BLaER1 treated with 17β-estradiol and CSF1 and Interleukin-3, amounts not matched to agents 10 nM and 100 nM (cell line): Measurements from ENCODE around the gene GBP6.
A peak's percentile ranks its signal among the peaks of the same experiment; 100 is the strongest.

Source experiments
- H3K27ac ChIP-seq, 11 experiments: shearing (Covaris generic); formaldehyde crosslinking; 2 replicates each; pipeline ENCODE4 v1.8.1; 2022
- H3K27me3 ChIP-seq, 11 experiments: shearing (Covaris generic); formaldehyde crosslinking; 2 replicates each; pipeline ENCODE4 v1.8.1; 2022
- H3K36me3 ChIP-seq, 11 experiments: shearing (Covaris generic); formaldehyde crosslinking; 2 replicates each; pipeline ENCODE4 v1.8.1; 2022
- H3K4me1 ChIP-seq, 10 experiments: shearing (Covaris generic); formaldehyde crosslinking; 2 replicates each; pipeline ENCODE4 v1.8.1; 2022
- H3K4me2 ChIP-seq, 11 experiments: shearing (Covaris generic); formaldehyde crosslinking; 2 replicates each; pipeline ENCODE4 v1.8.1; 2022
- H3K4me3 ChIP-seq, 10 experiments: shearing (Covaris generic); formaldehyde crosslinking; 2 replicates each; pipeline ENCODE4 v1.8.1; 2022
- H3K9ac ChIP-seq, 11 experiments: shearing (Covaris generic); formaldehyde crosslinking; 2 replicates each; pipeline ENCODE4 v1.8.1; 2022
- H3K9me3 ChIP-seq, 11 experiments: shearing (Covaris generic); formaldehyde crosslinking; replicated peaks in 1 of 11; 2 replicates each; pipeline ENCODE4 v1.8.1; 2022
- H4K20me1 ChIP-seq, 11 experiments: shearing (Covaris generic); formaldehyde crosslinking; 2 replicates each; pipeline ENCODE4 v1.8.1; 2022
- Cebpa-rat ChIP-seq, 11 experiments: shearing (Covaris generic); IDR thresholded peaks; 2 replicates each; pipeline ENCODE4 v1.8.1; 2022

GBP6 gene

DNA sequence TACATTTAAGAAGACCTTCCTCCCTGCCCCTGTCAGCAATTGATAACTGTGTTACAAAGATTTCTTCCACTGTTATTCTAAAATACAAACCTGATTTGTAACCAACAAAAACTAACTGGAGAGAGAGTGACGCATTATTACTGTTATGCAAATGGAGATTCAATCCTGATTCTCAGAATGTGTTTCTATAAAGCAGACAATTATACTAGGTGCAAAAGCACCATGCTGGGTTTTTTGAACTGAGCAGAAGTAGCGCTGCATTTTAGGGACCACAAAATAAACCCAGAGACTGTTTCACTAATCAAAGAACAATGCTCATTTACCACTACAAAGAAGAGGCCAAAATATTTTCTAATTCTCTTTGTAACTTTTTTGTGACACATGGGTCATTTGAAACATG lies 13.6 kb upstream of the GBP6 start:
- Histone ChIP-seq H3K4me2 (no peak overlapping the region), H3K4me1 (peaks cover 0 to 12% (median 0%) of the 10 kb centered on the region in 10 experiments; a peak in 1 of 20 replicates), H3K36me3 (no peaks in the 10 kb centered on the region), H3K27ac (no peak overlapping the region), H3K9ac (no peak overlapping the region), H4K20me1 (no peaks in the 10 kb centered on the region), H3K9me3 (no peaks in the 10 kb centered on the region; a peak in 1 of 22 replicates), H3K4me3 (no peak overlapping the region), H3K27me3 (no peaks in the 10 kb centered on the region)
- TF ChIP-seq Cebpa-rat (IDR thresholded peaks at IDR 0.05), result no peak

DNA sequence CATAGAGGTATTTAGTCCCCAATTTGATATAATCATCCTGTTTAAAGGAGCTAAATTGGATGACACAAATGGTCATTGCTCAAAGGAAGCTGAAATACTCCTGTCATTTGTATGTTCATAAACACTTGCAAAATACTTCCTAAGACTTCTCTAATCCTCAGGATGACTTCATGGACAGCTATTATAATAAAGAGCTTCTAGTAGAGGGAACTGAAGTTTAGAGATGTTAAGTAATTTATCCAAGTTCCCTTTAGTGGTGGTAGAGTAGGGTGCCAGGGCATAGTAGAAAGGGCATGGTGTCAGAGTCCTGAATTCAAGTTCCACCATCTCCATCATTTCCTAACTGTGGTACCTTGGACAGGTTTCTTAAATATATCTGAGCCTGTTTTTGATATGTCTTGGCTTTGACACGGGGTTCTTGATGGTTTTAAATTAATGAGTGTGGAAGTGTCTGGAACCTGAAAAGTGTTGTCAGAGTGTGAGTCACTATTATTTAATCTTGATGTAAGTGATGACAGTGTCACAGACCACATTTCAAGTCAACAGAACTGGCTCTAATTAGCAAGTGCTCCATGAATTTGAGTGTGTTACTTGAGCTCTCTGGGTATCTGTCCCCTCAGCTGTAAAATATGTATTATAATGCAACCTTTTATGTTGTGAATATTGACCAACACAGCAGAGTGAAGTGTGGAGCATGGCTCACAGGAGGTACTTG lies 12.1 kb upstream of the GBP6 start:
- no peak overlapping the region for H3K27ac ChIP-seq
- no peaks in the 10 kb centered on the region for H3K9me3 ChIP-seq
- H3K36me3 ChIP-seq, result no peaks in the 10 kb centered on the region
- H4K20me1 ChIP-seq, result no peaks in the 10 kb centered on the region
- H3K4me3 ChIP-seq, result no peak overlapping the region
- H3K9ac ChIP-seq, result no peak overlapping the region
- no peaks in the 10 kb centered on the region for H3K27me3 ChIP-seq
- no peak overlapping the region for H3K4me2 ChIP-seq
- H3K4me1 ChIP-seq, result peaks cover 0 to 12% (median 0%) of the 10 kb centered on the region in 10 experiments; a peak in 1 of 20 replicates
- TF ChIP-seq Cebpa-rat (IDR thresholded peaks at IDR 0.05), result no peak

DNA sequence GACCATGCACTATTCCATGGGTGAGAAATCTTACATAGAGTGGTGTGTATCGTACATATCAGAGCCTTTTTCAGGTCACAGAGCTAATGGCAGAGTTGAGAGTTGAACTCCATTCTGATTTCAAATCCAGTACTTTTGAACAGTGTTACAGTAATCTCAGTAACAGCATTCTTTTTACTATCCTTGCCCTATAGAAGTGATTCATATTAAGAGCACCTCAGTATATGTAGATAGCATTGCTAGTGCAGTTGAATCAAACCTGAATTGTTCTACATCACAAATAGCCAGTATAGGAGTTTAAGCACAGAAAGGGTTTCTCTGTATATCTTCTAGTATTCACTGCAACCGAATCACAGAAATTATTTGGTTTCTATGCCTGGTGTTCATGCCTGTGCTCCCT lies 11.4 kb upstream of the GBP6 start:
- TF ChIP-seq Cebpa-rat (IDR thresholded peaks at IDR 0.05), result no peak
- H3K9ac ChIP-seq, result no peak overlapping the region
- H3K27ac ChIP-seq, result no peak overlapping the region
- peaks cover 0 to 12% (median 0%) of the 10 kb centered on the region in 10 experiments; a peak in 1 of 20 replicates for H3K4me1 ChIP-seq
- H3K4me2 ChIP-seq, result no peak overlapping the region
- no peaks in the 10 kb centered on the region for H4K20me1 ChIP-seq
- H3K4me3 ChIP-seq, result no peak overlapping the region
- H3K9me3 ChIP-seq, result no peaks in the 10 kb centered on the region
- H3K27me3 ChIP-seq, result no peaks in the 10 kb centered on the region
- no peaks in the 10 kb centered on the region for H3K36me3 ChIP-seq

DNA sequence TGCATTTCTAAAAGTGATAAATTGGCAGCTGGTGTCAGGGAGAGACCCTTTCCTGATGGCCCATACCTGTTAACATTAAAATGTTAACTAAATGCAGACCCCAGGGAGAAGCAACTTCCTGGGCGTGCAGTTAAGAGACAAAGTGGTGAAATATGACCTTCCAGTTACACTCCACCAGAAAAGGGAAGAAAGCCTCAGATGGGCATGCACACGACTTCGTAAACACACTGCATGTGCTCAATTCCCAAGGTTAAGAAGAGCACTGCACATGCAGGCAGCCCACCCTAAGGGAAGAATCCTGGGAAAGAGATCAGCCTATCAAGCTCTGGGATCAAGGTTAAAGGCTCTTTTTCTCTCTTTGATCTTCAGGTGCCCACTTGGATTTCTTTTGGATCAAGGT lies 9.7 kb upstream of the GBP6 start:
- H3K9ac ChIP-seq, result no peak overlapping the region
- H3K4me2 ChIP-seq, result peak overlapping the region in 3 of 11 experiments; percentile 17 to 47 (median 33); a peak in 3 of 22 replicates
- H3K36me3 ChIP-seq, result no peaks in the 10 kb centered on the region
- no peak overlapping the region for H3K27ac ChIP-seq
- TF ChIP-seq Cebpa-rat (IDR thresholded peaks at IDR 0.05), result no peak
- H3K27me3 ChIP-seq, result no peaks in the 10 kb centered on the region
- no peaks in the 10 kb centered on the region for H4K20me1 ChIP-seq
- H3K4me1 ChIP-seq, result peaks cover 0 to 12% (median 0%) of the 10 kb centered on the region in 10 experiments; a peak in 1 of 20 replicates
- H3K4me3 ChIP-seq, result no peak overlapping the region
- no peaks in the 10 kb centered on the region for H3K9me3 ChIP-seq

DNA sequence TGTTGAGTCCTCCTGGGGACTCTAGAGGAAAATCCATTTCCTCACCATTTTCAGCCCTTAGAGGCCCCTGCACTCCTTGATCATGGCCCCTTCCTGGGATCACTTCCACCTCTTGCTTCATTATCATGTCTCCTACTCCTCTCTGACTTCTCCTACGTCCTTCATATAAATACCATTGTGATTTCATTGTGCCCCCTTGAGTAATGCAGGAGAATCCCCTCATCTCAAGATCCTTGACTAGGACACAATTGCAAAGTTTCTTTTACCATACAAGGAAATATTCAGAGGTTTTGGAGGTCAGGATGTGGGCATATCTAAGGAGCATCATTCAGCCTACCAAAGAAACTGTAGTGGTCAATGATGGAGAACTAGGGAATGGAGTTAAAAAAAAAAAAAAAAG lies 8.8 kb upstream of the GBP6 start:
- no peak for TF ChIP-seq Cebpa-rat (IDR thresholded peaks at IDR 0.05)
- peaks cover 0 to 12% (median 0%) of the 10 kb centered on the region in 10 experiments; a peak in 1 of 20 replicates for H3K4me1 ChIP-seq
- no peak overlapping the region for H3K27ac ChIP-seq
- H3K4me2 ChIP-seq, result no peak overlapping the region
- H3K9me3 ChIP-seq, result no peaks in the 10 kb centered on the region
- H3K9ac ChIP-seq, result no peak overlapping the region
- H3K4me3 ChIP-seq, result no peak overlapping the region
- no peaks in the 10 kb centered on the region for H3K27me3 ChIP-seq
- no peaks in the 10 kb centered on the region for H3K36me3 ChIP-seq
- H4K20me1 ChIP-seq, result no peaks in the 10 kb centered on the region

DNA sequence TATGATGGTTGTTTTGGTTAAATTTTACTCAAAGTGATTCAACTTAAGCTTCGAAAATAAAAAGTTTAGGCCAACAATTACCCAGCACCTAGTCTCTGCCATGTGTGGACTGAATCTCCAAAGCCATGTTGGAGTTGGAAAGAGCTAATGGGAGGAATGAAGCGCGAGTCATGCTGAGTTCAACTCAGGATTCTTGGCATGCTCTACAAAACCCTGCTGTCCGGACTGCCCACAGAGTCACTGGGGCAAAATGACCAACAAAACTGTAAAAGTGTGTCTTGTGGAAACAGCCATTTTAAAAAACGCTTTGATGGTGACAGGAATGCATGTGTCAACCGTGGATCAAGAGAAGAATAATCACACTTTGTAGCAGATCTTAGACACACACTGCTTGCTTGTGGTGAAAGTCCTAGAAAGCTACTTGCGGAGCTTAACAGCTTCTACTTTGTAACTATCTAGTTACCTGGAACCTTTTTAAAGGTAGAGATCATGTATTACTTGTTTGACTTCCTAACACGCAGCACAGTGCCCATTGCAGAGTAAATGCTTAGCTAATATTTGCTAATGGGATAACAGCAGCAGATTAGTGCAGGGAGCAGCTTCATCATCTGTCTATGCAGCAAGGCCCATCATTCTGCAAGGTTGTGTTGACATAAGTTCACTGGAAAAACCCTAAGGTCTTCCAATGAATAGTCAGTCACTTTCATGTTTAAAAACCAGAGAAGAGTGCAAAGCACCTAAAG lies 7.0 kb upstream of the GBP6 start:
- Histone ChIP-seq H4K20me1 (no peaks in the 10 kb centered on the region), H3K27ac (no peak overlapping the region), H3K4me2 (no peak overlapping the region), H3K4me3 (no peak overlapping the region), H3K27me3 (no peaks in the 10 kb centered on the region), H3K9me3 (no peaks in the 10 kb centered on the region), H3K9ac (no peak overlapping the region), H3K36me3 (no peaks in the 10 kb centered on the region), H3K4me1 (peaks cover 0 to 12% (median 0%) of the 10 kb centered on the region in 10 experiments; a peak in 1 of 20 replicates)
- TF ChIP-seq Cebpa-rat (IDR thresholded peaks at IDR 0.05), result no peak

DNA sequence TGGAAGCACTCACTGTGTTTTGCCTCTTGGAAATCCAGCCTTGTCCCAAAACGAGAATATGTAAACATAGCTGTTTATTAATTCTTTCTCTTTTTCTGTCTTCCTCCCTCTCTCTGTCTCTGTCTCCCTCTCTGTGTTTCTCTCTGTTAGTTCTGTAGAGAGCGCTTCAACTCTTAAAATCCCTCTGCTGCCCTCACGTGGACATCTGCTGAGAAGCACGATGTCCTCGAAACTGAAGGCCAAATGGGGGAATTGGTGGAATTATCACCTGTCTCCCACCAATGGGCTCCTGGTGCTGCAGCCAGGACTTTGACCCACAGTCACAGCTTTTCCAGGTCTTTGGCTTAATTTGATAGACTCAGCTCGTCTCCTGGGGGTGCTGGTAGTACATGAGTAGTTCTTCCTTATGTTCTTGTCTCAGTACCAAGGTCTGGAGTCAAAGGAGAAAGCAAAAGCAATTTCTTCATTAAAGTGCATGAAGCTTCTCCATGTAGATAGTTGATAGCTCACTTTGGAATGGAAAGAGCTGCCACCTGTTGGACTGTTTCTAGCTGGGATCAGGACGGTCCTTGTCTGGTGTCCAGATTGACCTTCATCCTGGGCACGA lies 5.5 kb upstream of the GBP6 start:
- Histone ChIP-seq H3K27me3 (no peaks in the 10 kb centered on the region), H3K9ac (no peak overlapping the region), H3K4me3 (no peak overlapping the region), H3K9me3 (no peaks in the 10 kb centered on the region), H3K27ac (no peak overlapping the region), H3K4me2 (no peak overlapping the region), H3K36me3 (no peaks in the 10 kb centered on the region), H3K4me1 (peaks cover 5 to 12% (median 9%) of the 10 kb centered on the region in 10 experiments; a peak in 18 of 20 replicates), H4K20me1 (no peaks in the 10 kb centered on the region)
- TF ChIP-seq Cebpa-rat (IDR thresholded peaks at IDR 0.05), result no peak

DNA sequence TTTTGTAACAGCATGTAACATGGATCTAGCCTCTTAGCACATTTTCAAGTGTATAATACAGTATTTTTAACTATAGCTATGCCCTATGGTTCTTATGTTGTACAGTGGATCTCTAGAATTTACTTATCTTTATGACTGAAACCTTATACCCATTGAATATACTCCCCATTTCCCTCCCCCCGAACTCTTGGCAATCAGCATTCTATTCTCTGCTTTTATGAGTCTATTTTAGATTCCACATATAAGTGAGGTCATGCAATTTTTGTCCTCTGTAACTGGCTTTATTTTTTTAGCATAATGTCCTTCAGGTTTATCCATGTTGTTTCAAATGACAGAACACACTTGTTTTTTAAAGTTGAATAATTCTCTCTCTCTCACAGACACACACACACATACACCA lies 3.1 kb upstream of the GBP6 start:
- no peak overlapping the region for H3K4me2 ChIP-seq
- no peaks in the 10 kb centered on the region for H3K36me3 ChIP-seq
- H3K9ac ChIP-seq, result no peak overlapping the region
- H3K9me3 ChIP-seq, result no peaks in the 10 kb centered on the region
- H4K20me1 ChIP-seq, result no peaks in the 10 kb centered on the region
- no peak overlapping the region for H3K4me3 ChIP-seq
- H3K27me3 ChIP-seq, result no peaks in the 10 kb centered on the region
- no peak overlapping the region for H3K27ac ChIP-seq
- no peak for TF ChIP-seq Cebpa-rat (IDR thresholded peaks at IDR 0.05)
- H3K4me1 ChIP-seq, result peaks cover 4 to 19% (median 17%) of the 10 kb centered on the region in 10 experiments; a peak in 19 of 20 replicates

DNA sequence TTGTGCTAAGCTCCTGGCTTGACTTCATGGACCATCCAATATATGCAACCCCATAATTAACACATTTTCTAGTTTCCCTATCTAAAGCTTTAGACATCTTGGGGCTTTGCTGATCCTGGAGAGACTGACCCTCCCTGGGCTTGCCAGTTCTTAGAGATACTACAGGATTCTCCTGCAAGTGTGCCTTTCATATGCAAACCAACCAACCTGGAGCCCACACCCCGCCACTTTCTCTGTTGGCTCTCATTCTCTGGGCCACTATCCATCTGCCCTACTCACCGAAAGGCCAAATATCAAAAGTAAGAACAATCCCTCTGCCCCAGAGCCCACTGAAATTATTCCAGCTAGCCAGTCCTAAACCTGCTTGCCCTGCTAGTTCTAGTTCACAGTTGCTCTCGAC lies 2.2 kb upstream of the GBP6 start:
- Histone ChIP-seq H3K27me3 (no peaks in the 10 kb centered on the region), H3K4me1 (peaks cover 4 to 19% (median 17%) of the 10 kb centered on the region in 10 experiments; a peak in 19 of 20 replicates), H3K9ac (no peak overlapping the region), H4K20me1 (no peaks in the 10 kb centered on the region), H3K27ac (no peak overlapping the region), H3K9me3 (no peaks in the 10 kb centered on the region), H3K4me2 (no peak overlapping the region), H3K4me3 (no peak overlapping the region), H3K36me3 (no peaks in the 10 kb centered on the region)
- no peak for TF ChIP-seq Cebpa-rat (IDR thresholded peaks at IDR 0.05)
